Nephron progenitor cell (in vitro differentiated cells): ENCODE measurements around the gene RIMS1.

Source experiments
- DNase-seq: peaks from one replicate; pipeline ENCODE4 v3.0.0; 2021
- H3K27ac Mint-ChIP-seq: 2 replicates; pipeline ENCODE4 v1.8.0; 2021; ENCODE audit warnings: mild to moderate bottlenecking, moderate library complexity, mixed read lengths
- H3K27me3 Mint-ChIP-seq: 2 replicates; pipeline ENCODE4 v1.8.0; 2021; ENCODE audit warnings: mild to moderate bottlenecking, low read depth, mixed read lengths; ENCODE audit not compliant: poor library complexity
- H3K36me3 Mint-ChIP-seq: 2 replicates; pipeline ENCODE4 v1.8.0; 2021; ENCODE audit warnings: low read depth, mixed read lengths
- H3K4me1 Mint-ChIP-seq: 2 replicates; pipeline ENCODE4 v1.8.0; 2021; ENCODE audit warnings: mixed read lengths
- H3K4me3 Mint-ChIP-seq: 2 replicates; pipeline ENCODE4 v1.8.0; 2021; ENCODE audit warnings: mild to moderate bottlenecking, moderate library complexity, mixed read lengths
- H3K9me3 Mint-ChIP-seq: 2 replicates; pipeline ENCODE4 v1.8.0; 2021; ENCODE audit warnings: mild to moderate bottlenecking, moderate library complexity, mixed read lengths
- TF ChIP-seq, protein P1 (sequence below): fragments of 200-600 bp; sonication (generic); IDR thresholded peaks from 2 replicates; pipeline ENCODE4 v1.5.0; 2021; ENCODE audit warnings: antibody characterized with exemption

RIMS1 gene

DNA sequence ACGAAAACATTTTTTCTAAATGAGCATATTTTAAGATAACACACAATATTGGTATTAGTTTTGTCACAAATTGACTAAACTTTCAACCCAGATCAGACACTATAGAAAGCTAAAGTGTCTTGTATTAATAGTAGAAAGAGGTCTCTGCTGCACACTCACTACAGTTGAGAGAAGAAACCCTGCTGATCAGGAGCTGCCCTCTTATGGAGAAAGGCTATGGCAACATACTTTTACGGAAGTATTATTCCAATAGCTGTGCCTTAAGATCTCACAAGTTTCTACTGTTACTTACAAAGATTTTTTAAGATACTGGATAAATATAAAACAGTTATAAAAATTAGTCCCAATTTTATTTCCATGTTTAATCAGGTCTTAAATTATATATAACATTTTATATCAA, 155.7 kb downstream of the RIMS1 start:
- no peak overlapping the region for H3K27ac Mint-ChIP-seq
- TF ChIP-seq, protein P1, sequence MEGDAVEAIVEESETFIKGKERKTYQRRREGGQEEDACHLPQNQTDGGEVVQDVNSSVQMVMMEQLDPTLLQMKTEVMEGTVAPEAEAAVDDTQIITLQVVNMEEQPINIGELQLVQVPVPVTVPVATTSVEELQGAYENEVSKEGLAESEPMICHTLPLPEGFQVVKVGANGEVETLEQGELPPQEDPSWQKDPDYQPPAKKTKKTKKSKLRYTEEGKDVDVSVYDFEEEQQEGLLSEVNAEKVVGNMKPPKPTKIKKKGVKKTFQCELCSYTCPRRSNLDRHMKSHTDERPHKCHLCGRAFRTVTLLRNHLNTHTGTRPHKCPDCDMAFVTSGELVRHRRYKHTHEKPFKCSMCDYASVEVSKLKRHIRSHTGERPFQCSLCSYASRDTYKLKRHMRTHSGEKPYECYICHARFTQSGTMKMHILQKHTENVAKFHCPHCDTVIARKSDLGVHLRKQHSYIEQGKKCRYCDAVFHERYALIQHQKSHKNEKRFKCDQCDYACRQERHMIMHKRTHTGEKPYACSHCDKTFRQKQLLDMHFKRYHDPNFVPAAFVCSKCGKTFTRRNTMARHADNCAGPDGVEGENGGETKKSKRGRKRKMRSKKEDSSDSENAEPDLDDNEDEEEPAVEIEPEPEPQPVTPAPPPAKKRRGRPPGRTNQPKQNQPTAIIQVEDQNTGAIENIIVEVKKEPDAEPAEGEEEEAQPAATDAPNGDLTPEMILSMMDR, result no peak
- H3K4me1 Mint-ChIP-seq, result peaks cover 44% of the 10 kb centered on the region
- DNase-seq, result no peak
- H3K36me3 Mint-ChIP-seq, result no peaks in the 10 kb centered on the region
- no peak overlapping the region for H3K4me3 Mint-ChIP-seq
- no peaks in the 10 kb centered on the region for H3K9me3 Mint-ChIP-seq
- H3K27me3 Mint-ChIP-seq, result no peaks in the 10 kb centered on the region

- peaks cover 9% of the 10 kb centered on the region for H3K4me1 Mint-ChIP-seq
- H3K36me3 Mint-ChIP-seq, result no peaks in the 10 kb centered on the region
- no peaks in the 10 kb centered on the region for H3K9me3 Mint-ChIP-seq
- TF ChIP-seq, protein P1, result no peak
- H3K4me3 Mint-ChIP-seq, result no peak overlapping the region
- DNase-seq, result no peak
- no peak overlapping the region for H3K27ac Mint-ChIP-seq
- H3K27me3 Mint-ChIP-seq, result peaks cover 9% of the 10 kb centered on the region
Observed at GRCh38 chr6:72048080-72048479, 161.7 kb downstream of the RIMS1 start.

- peaks cover 4% of the 10 kb centered on the region for H3K36me3 Mint-ChIP-seq
- H3K27ac Mint-ChIP-seq, result no peak overlapping the region
- H3K4me1 Mint-ChIP-seq, result peaks cover 7% of the 10 kb centered on the region
- H3K9me3 Mint-ChIP-seq, result peaks cover 5% of the 10 kb centered on the region
- no peak for DNase-seq
- H3K4me3 Mint-ChIP-seq, result no peak overlapping the region
- TF ChIP-seq, protein P1, result no peak
- H3K27me3 Mint-ChIP-seq, result peaks cover 9% of the 10 kb centered on the region
Observed at GRCh38 chr6:72049376-72049775, 163.0 kb downstream of the RIMS1 start.

DNA sequence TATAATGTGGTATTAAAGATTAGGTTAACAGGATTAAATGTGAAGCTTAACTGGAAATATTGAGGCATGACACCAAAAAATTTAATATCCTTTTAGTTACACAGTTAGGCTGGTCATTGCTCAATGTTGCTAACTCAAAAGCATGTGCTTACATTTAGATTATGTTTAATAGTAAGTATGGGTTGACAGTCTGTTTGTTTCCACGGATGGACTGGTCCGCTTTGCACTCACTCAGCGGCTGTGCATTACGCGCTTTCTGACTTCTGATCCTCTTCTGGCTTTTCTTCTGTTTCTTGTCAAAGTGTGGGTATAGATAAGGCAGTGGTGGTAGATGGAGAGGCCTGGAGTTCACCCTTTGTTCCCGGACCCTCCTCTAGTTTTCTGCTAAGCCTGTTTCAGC, 174.9 kb downstream of the RIMS1 start:
- H3K36me3 Mint-ChIP-seq, result no peaks in the 10 kb centered on the region
- H3K4me3 Mint-ChIP-seq, result no peak overlapping the region
- TF ChIP-seq, protein P1, result no peak
- no peak for DNase-seq
- peaks cover 7% of the 10 kb centered on the region for H3K4me1 Mint-ChIP-seq
- no peaks in the 10 kb centered on the region for H3K9me3 Mint-ChIP-seq
- H3K27ac Mint-ChIP-seq, result no peak overlapping the region
- peaks cover 3% of the 10 kb centered on the region for H3K27me3 Mint-ChIP-seq

DNA sequence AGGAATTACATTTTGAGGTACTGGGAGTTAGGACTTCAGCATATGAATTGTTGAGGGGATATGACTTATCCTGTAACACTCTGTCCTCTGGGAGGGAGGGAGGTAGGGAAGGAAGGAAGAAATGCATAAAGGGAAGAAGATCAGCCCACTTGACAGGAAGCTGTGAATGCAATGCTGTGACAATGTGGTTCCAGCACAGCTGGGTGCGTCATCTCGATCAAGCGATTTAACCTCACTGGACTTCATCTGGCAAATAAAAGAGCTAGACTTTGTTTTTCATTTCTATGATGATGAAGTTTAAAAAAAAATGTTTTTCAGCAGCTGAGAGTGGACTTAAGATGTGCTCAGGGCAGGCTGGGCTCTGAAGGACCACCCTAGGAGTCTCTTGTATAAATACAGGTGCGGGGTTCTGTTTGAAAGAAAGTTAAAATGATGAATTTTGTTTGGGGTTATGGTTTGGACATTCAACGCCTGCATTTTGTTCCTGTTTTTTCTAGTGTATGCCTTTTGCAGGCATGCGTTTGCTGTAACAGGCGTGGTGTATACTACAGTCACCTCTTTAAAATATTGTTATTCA, 178.1 kb downstream of the RIMS1 start:
- TF ChIP-seq, protein P1, result no peak
- H3K27ac Mint-ChIP-seq, result no peak overlapping the region
- peaks cover 7% of the 10 kb centered on the region for H3K4me1 Mint-ChIP-seq
- no peaks in the 10 kb centered on the region for H3K9me3 Mint-ChIP-seq
- no peak for DNase-seq
- H3K36me3 Mint-ChIP-seq, result no peaks in the 10 kb centered on the region
- no peak overlapping the region for H3K4me3 Mint-ChIP-seq
- H3K27me3 Mint-ChIP-seq, result peaks cover 3% of the 10 kb centered on the region

- H3K4me3 Mint-ChIP-seq, result no peak overlapping the region
- peaks cover 17% of the 10 kb centered on the region for H3K4me1 Mint-ChIP-seq
- H3K9me3 Mint-ChIP-seq, result no peaks in the 10 kb centered on the region
- no peaks in the 10 kb centered on the region for H3K36me3 Mint-ChIP-seq
- DNase-seq, result no peak
- TF ChIP-seq, protein P1, result no peak
- H3K27ac Mint-ChIP-seq, result no peak overlapping the region
- no peaks in the 10 kb centered on the region for H3K27me3 Mint-ChIP-seq
Observed at GRCh38 chr6:72078096-72078495, 191.7 kb downstream of the RIMS1 start.
